GM21390 (cell line): ENCODE data around the gene ADAR.
"Not testable (repeated sequence)": the region's sequence is repeated elsewhere in the genome, so short reads cannot be mapped to it uniquely, and the experiment has no call there.

Experiments
- ATAC-seq: cut with Tn5 transposase; IDR thresholded peaks from one replicate; pipeline ENCODE4 v1.9.1; 2021; ENCODE audit not compliant: unreplicated experiment

The ADAR gene, protein sequence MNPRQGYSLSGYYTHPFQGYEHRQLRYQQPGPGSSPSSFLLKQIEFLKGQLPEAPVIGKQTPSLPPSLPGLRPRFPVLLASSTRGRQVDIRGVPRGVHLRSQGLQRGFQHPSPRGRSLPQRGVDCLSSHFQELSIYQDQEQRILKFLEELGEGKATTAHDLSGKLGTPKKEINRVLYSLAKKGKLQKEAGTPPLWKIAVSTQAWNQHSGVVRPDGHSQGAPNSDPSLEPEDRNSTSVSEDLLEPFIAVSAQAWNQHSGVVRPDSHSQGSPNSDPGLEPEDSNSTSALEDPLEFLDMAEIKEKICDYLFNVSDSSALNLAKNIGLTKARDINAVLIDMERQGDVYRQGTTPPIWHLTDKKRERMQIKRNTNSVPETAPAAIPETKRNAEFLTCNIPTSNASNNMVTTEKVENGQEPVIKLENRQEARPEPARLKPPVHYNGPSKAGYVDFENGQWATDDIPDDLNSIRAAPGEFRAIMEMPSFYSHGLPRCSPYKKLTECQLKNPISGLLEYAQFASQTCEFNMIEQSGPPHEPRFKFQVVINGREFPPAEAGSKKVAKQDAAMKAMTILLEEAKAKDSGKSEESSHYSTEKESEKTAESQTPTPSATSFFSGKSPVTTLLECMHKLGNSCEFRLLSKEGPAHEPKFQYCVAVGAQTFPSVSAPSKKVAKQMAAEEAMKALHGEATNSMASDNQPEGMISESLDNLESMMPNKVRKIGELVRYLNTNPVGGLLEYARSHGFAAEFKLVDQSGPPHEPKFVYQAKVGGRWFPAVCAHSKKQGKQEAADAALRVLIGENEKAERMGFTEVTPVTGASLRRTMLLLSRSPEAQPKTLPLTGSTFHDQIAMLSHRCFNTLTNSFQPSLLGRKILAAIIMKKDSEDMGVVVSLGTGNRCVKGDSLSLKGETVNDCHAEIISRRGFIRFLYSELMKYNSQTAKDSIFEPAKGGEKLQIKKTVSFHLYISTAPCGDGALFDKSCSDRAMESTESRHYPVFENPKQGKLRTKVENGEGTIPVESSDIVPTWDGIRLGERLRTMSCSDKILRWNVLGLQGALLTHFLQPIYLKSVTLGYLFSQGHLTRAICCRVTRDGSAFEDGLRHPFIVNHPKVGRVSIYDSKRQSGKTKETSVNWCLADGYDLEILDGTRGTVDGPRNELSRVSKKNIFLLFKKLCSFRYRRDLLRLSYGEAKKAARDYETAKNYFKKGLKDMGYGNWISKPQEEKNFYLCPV

GRCh38 chr1:154607609-154608396 is at the start of gene ADAR:
TSS of gene ADAR (minus strand) at chr1:154608186. CDS start at chr1:154608006, 180 bp downstream.
- ATAC-seq, result no peak

DNA sequence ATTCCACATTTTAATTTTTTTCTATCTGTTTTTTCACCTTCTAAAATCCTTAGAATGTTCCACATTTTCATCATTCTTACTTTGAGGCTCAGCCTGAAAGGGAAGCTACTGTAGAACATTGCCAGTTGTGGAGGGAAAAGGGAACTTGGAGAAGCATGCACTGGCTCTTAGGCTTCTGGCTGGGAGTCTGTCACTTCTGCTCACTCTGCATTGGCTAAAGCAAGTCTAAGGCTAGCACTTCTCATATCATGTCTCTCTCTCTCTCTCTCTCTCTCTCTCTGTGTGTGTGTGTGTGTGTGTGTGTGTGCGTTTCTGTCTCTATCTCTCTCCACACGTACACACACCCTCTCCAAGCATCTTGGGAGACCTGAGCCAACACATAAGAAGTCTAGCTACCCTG is 49.6 kb upstream of the ADAR start:
- no peak for ATAC-seq

DNA sequence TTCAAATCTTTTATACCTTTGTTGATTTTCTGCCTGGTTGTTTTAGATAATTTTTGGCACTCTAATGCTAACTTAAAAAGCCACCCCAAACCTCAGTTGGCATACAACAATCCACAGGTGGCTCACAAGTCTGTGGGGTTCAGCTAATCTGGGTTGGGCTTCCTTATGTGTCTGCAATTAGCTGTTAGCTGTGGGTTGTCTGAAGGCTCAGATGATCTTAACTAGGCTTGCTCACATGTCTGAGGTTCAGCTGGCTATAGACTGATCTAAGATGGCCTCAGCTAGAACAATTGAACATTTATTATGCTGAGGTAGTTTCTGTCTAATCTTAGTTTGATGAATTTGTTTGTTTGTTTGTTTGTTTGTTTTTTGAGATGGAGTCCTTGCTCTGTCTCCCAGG is 44.9 kb upstream of the ADAR start:
- no peak for ATAC-seq

- ATAC-seq, result not testable (repeated sequence)
These were observed 36.7 kb upstream of the ADAR start for GRCh38 chr1:154644724-154645123.

DNA sequence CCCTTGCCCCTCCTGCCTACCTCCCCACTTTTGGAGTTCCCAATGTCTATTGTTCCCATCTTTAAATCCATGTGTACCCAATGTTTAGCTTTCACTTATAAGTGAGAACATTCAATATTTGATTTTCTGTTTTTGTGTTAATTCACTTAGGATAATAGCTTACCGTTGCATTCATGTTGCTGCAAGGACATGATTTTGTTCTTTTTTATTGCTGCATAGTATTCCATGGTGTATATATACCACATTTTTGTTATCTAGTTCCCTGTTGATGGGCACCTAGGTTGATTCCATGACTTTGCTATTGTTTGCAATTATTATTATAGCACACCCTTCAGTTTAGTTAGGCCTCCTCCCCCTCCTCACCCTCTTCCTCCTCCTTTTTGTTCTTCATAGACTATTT is 33.5 kb upstream of the ADAR start:
- no peak for ATAC-seq

DNA sequence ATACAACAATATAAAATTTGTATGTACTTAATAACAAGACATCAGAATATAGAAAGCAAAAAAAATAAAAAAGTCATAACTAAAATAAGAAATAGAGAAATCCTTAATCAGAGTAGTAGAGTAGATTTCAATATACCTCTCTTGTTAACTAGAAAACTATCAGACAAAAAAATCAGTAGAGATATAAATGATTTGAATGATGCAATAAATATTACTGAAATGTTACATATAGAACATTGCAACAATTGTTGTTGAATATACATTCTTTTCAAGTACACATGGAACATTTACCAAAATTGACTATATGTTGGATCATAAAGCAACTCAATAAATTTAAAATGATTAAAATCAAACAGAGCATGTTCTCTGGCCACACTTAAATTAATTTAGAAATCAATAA is 31.9 kb upstream of the ADAR start:
- no peak for ATAC-seq

DNA sequence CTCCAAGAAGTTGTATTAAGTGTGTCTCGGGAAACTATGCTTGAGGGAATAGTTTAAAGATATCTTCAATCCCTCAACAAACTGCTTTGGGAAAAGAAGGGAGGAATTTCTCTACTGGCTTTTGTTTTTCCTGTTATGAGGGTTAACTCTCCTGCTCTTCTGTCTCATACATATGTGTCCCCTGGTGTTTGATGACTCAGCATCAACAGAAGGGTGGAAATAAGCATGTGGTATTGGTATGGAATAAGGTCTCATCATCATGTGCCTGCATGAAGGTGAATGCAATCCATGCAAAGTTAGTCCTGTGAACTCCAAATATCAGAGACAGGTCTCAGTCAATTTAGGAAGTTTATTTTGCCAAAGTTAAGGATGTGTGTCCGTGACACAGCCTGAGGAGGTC is 27.2 kb upstream of the ADAR start:
- no peak for ATAC-seq

GRCh38 chr1:154629675-154630073 is 21.7 kb upstream of the ADAR start:
- no peak for ATAC-seq

DNA sequence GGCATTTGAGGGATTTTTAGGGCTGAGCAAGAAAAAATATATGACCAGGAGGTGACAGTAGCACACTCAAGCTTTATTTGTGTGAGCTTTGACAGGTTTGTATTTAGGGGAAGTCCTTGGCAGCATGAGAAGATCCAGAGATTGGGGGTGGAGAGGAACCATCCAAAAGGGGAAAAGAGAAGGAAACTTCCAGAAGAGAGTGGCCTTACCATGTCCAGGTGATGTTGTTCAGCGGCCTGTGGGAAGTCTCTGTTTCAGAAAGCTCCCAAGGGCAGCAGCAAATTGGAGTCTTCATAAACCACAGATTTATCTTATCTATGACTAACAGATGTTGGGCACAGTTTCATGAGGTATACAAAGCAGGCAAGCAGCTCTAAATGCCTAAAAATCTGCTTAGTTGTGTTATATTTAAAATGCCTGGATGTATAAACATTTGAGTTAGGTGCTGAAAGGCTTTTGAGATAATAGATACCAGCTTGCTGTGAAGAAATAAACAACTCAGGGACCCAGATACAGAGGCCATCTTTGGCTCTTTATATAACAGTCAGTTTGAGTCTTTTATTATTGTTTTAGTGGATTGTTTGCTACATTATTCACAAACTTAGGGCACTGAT is 21.2 kb upstream of the ADAR start:
- ATAC-seq, result no peak

DNA sequence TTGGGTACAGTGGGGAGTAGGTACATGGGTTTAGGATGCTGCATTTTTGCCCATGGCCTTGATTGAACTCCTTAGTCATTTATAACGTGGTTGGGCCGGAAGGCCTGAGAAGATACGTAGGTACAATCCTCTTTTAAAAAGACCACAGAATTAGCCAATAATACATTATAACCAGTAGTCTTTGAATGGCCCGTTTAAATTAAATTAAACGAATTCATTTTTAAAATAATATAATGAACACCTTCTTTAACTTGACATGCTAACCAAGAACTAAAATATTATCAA is 20.1 kb upstream of the ADAR start:
- no peak for ATAC-seq

GRCh38 chr1:154627257-154628120 is 19.5 kb upstream of the ADAR start:
- no peak for ATAC-seq

GRCh38 chr1:154626456-154627256 is 18.7 kb upstream of the ADAR start:
- no peak for ATAC-seq

- ATAC-seq, result no peak
These were observed 17.0 kb upstream of the ADAR start for GRCh38 chr1:154624746-154625643.

- no peak for ATAC-seq
These were observed 15.4 kb upstream of the ADAR start for GRCh38 chr1:154623358-154623757.

- no peak for ATAC-seq
These were observed 14.6 kb upstream of the ADAR start for GRCh38 chr1:154622503-154623039.

DNA sequence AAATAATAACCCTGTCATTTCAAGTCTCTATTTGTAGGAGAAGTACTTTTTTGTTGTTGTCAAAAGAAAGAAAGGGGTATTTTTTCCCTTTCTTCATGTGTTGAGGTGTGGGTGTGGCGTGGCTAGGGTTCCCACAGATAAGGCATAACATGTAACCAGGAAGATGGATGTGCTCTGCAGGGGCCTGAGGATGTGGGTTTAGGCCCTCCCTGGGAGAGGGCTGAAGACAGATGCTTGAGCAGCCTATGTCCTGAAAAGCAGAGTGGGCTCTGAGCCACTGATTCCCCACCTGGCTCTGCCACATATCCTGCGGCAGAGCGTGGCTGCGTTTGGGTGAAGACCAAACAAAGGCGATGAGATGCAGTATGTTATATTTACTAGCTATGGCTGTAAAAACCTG is 13.9 kb upstream of the ADAR start:
- no peak for ATAC-seq

DNA sequence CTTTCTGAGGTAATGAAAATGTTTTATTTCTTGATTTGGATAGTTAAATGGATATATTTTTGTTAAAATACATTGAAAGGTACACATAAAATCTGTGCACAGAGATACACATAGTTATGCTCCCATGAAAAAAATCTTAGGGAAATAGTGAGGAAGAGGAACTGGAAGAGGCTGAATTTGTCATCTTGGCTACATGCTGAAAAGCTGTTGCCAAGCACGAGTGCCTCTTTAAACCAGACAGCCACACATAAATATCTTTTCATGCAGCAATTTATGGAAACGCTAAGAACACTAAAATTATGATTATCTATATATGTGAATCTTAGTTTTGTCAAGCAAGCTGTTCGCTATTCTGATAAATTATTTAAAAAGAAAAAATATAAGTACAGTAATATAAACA is 12.8 kb upstream of the ADAR start:
- no peak for ATAC-seq
